K562 (cell line): Measurements from ENCODE around the gene CAMK2A. TPM values are rescaled to one million over a fixed set of nuclear protein-coding genes. Genes with fewer than 3 reads are reported as not detected.

Experiments
- ATAC-seq: fragments of 200-7000 bp; cut with Tn5 transposase; 3 replicates; pipeline ENCODE4 v1.9.1; 2020; ENCODE audit warnings: moderate library complexity
- BruUV-seq: library from RNA; stranded (reverse); fragments of 400-500 nt; replicated peaks from 2 replicates; lab custom pipeline; 2021; lab: Mats Ljungman, UMichigan
- CTCF ChIA-PET: fragments of 300-600 bp; formaldehyde crosslinking; extraction: SDS; loops from one replicate; lab custom pipeline; 2021; ENCODE audit warnings: low intra/inter-chr PET ratio; lab: Yijun Ruan, JAX
- POLR2A ChIA-PET: fragments of 300-600, 350-650 bp; sonication (Branson Sonifier 250); formaldehyde crosslinking; extraction: SDS; loops from one replicate; lab custom pipeline; 2021; ENCODE audit warnings: antibody characterized with exemption, inconsistent platforms; lab: Yijun Ruan, JAX
- DNase-seq, 4 experiments: peaks; one replicate each; pipeline versions ENCODE4 v3.0.0 to v3.0.0-alpha.2; 2011 to 2018; ENCODE audit warnings: low spot score in 3 of 4, mixed read lengths in 3 of 4; ENCODE audit errors: extremely low read depth in 1 of 4
- FAIRE-seq: peaks from 2 replicates; lab custom pipeline; 2011; peaks lifted over from hg19 to GRCh38; lab: Jason Lieb, UNC
- H2AFZ ChIP-seq: 2 replicates; pipeline ENCODE4 v1.6.0; 2011; ENCODE audit warnings: low read depth, low read length, control low read depth, inconsistent platforms
- H3K27ac ChIP-seq: fragments of 200-600 bp; 3 replicates; pipeline ENCODE4 v1.8.0; 2011; ENCODE audit warnings: low read depth, mild to moderate bottlenecking, control low read depth, inconsistent platforms, low read length, moderate library complexity, mixed read lengths; ENCODE audit errors: extremely low read depth
- H3K27me3 ChIP-seq, 2 experiments: fragments of 300-600 bp in 1 of 2; 2 replicates in 1 of 2; 3 replicates in 1 of 2; pipeline versions ENCODE4 v1.6.0 to v1.8.0; 2011; ENCODE audit warnings: inconsistent platforms in 2 of 2, low read length in 2 of 2, mild to moderate bottlenecking in 1 of 2, mixed read lengths in 1 of 2, moderate library complexity in 1 of 2; ENCODE audit not compliant: control insufficient read depth in 2 of 2, insufficient read depth in 2 of 2
- H3K36me3 ChIP-seq: fragments of 300-600 bp; 3 replicates; pipeline ENCODE4 v1.8.0; 2011; ENCODE audit warnings: mild to moderate bottlenecking, low read length, inconsistent platforms; ENCODE audit not compliant: control insufficient read depth, insufficient read depth
- H3K4me1 ChIP-seq, 2 experiments: fragments of 200-600 bp in 1 of 2; replicated peaks in 1 of 2; 2 replicates in 1 of 2; 3 replicates in 1 of 2; pipeline versions ENCODE4 v1.5.1 to v1.8.0; 2011; ENCODE audit warnings: inconsistent platforms in 2 of 2, low read length in 2 of 2, mild to moderate bottlenecking in 1 of 2, mixed read lengths in 1 of 2, moderate library complexity in 1 of 2; ENCODE audit not compliant: control insufficient read depth in 2 of 2, insufficient read depth in 2 of 2
- H3K4me2 ChIP-seq: 2 replicates; pipeline ENCODE4 v1.6.1; 2011; ENCODE audit warnings: low read length, control low read depth, inconsistent platforms, mixed read lengths; ENCODE audit not compliant: insufficient read depth
- H3K4me3 ChIP-seq: fragments of 200-600 bp; sonication (generic), shearing (Covaris generic); 2 replicates; pipeline ENCODE4 v1.5.1; 2016; ENCODE audit warnings: control low read depth, inconsistent platforms
- H3K79me2 ChIP-seq: fragments of 200-600 bp; 3 replicates; pipeline ENCODE4 v1.8.0; 2011; ENCODE audit warnings: low read length, inconsistent platforms; ENCODE audit not compliant: control insufficient read depth, insufficient read depth
- H3K9ac ChIP-seq, 2 experiments: 2 replicates each; pipeline versions ENCODE4 v1.6.0 to v1.6.1; 2011; ENCODE audit warnings: low read depth in 2 of 2, low read length in 2 of 2, control low read depth in 1 of 2, inconsistent platforms in 1 of 2, mild to moderate bottlenecking in 1 of 2, mixed read lengths in 1 of 2; ENCODE audit not compliant: insufficient read depth in 1 of 2
- H3K9me1 ChIP-seq: one replicate; pipeline ENCODE4 v1.6.0; 2011; ENCODE audit warnings: inconsistent platforms, mild to moderate bottlenecking, low read length, moderate library complexity; ENCODE audit not compliant: control insufficient read depth, insufficient read depth
- H3K9me3 ChIP-seq: replicated peaks from 2 replicates; pipeline ENCODE4 v1.5.1; 2011; ENCODE audit warnings: low read depth, low read length, inconsistent platforms; ENCODE audit not compliant: control insufficient read depth, insufficient read depth
- H4K20me1 ChIP-seq: replicated peaks from 2 replicates; pipeline ENCODE4 v1.6.1; 2011; ENCODE audit warnings: low read length, inconsistent platforms, mixed read lengths; ENCODE audit not compliant: control insufficient read depth, insufficient read depth
- CBX1 ChIP-seq: sonication (generic); IDR thresholded peaks from 2 replicates; pipeline ENCODE4 v1.6.1; 2016; ENCODE audit warnings: antibody characterized with exemption, low read depth, mild to moderate bottlenecking
- HDGF ChIP-seq: fragments of 450-650 bp; IDR thresholded peaks from 2 replicates; pipeline ENCODE4 v1.6.1; 2016
- HMBOX1 ChIP-seq: sonication (generic); IDR thresholded peaks from 2 replicates; pipeline ENCODE4 v1.6.1; 2016
- HMGN3 ChIP-seq: IDR thresholded peaks from 2 replicates; pipeline ENCODE4 v1.6.1; 2011; ENCODE audit warnings: borderline replicate concordance, low read depth, mild to moderate bottlenecking, mixed read lengths, low read length; ENCODE audit not compliant: insufficient read length; ENCODE audit errors: extremely low read depth
- HMGXB4 ChIP-seq: sonication (generic); formaldehyde crosslinking; IDR thresholded peaks from 2 replicates; pipeline ENCODE4 v1.8.1; 2023; ENCODE audit warnings: mild to moderate bottlenecking, missing genetic modification reagents
- HOXB6 ChIP-seq: fragments of 250-450 bp; sonication (Bioruptor Pico); IDR thresholded peaks from 2 replicates; pipeline ENCODE4 v1.5.1; 2022; ENCODE audit warnings: mild to moderate bottlenecking, borderline replicate concordance
- JUNB ChIP-seq: fragments of 450-650 bp; formaldehyde crosslinking; conservative IDR thresholded peaks from 2 replicates; pipeline ENCODE4 v1.4.0; 2020; ENCODE audit warnings: mild to moderate bottlenecking
- PRMT5 ChIP-seq: sonication (generic); formaldehyde crosslinking; IDR thresholded peaks from 2 replicates; pipeline ENCODE4 v1.5.0; 2020; ENCODE audit warnings: missing genetic modification reagents
- PTTG1 ChIP-seq: fragments of 450-650 bp; IDR thresholded peaks from 2 replicates; pipeline ENCODE4 v1.6.1; 2016; ENCODE audit warnings: low read depth, mild to moderate bottlenecking, missing genetic modification characterization, missing compliant biosample characterization
- SRF ChIP-seq, 2 experiments: fragments of 250-450, 450-650 bp in 1 of 2; sonication (Bioruptor Pico) in 1 of 2; sonication (generic) in 1 of 2; formaldehyde crosslinking; IDR thresholded peaks; 2 replicates each; pipeline versions ENCODE4 v1.5.0 to v1.5.1; 2020 to 2022; ENCODE audit warnings: mild to moderate bottlenecking in 1 of 2, missing genetic modification reagents in 1 of 2
- TSC22D4 ChIP-seq: fragments of 450-650 bp; IDR thresholded peaks from 2 replicates; pipeline ENCODE4 v1.6.1; 2016; ENCODE audit warnings: missing genetic modification characterization, missing biosample characterization, control low read depth
- ZNF12 ChIP-seq: sonication (generic); formaldehyde crosslinking; IDR thresholded peaks from 2 replicates; pipeline ENCODE4 v1.4.0; 2020; ENCODE audit warnings: mild to moderate bottlenecking, missing genetic modification reagents
- ZNF217 ChIP-seq: sonication (generic); formaldehyde crosslinking; IDR thresholded peaks from 2 replicates; pipeline ENCODE4 v1.8.0; 2022; ENCODE audit warnings: mild to moderate bottlenecking, missing genetic modification reagents
- ZNF436 ChIP-seq: fragments of 250-450, 450-650 bp; sonication (Bioruptor Pico); formaldehyde crosslinking; IDR thresholded peaks from 2 replicates; pipeline ENCODE4 v1.7.0; 2020; ENCODE audit warnings: mild to moderate bottlenecking
- WGBS: fragments of 100-300 bp; shearing (Covaris generic); methylation state at CpG from one replicate; pipeline ENCODE4 v1.1.6; 2016; ENCODE audit warnings: low coverage, mixed read lengths; ENCODE audit not compliant: insufficient coverage; ENCODE audit errors: missing lambda C conversion rate; 5-methylcytosine and 5-hydroxymethylcytosine counted together
- in situ Hi-C: fragments of 300-500 bp; cut with MboI; formaldehyde crosslinking; loops from 4 replicates; pipeline ENCODE4 v1.15.0; 2018; ENCODE audit warnings: inconsistent platforms, mixed read lengths
- intact Hi-C: fragments of 100-400 bp; cut with micrococcal nuclease; formaldehyde crosslinking; loops from 2 replicates; pipeline ENCODE4 v1.14.2; 2022
- polyA plus RNA-seq, 8 experiments: library from polyadenylated mRNA; depleted of rRNA in 4 of 8; stranded (reverse) in 5 of 8; unstranded in 3 of 8; fragments of >200 nt; fragmentation: Nextera tagmentation in 2 of 8; fragmentation: Illumina TruSeq in 1 of 8; extraction: Ambion mirVana in 2 of 8; extraction: Trizol in 1 of 8; gene quantifications; 2 replicates each; pipeline versions ENCODE4 v1.2.1 to v1.2.3, GENCODE V29; 2011 to 2014; ENCODE audit warnings: inconsistent platforms in 1 of 8, missing spikeins in 1 of 8
- total RNA-seq, 7 experiments: library from RNA; depleted of rRNA in 6 of 7; stranded (reverse); fragments of >200 nt in 6 of 7; fragmentation: Illumina TruSeq in 2 of 7; extraction: Trizol in 2 of 7; gene quantifications; 2 replicates each; pipeline versions ENCODE4 v1.2.1 to v1.2.3, GENCODE V29; 2011 to 2021; ENCODE audit warnings: low replicate concordance in 1 of 7

Gene CAMK2A
- total and polyA plus RNA-seq, 9 of the 15 experiments (the other 6 are each of a cell fraction or from before 2014, with no cell fraction given) = 0.01 to 0.18 (median 0.04) TPM; not detected in 6

- Histone ChIP-seq H3K4me3 (no peak overlapping the region), H3K9me3 (no peaks in the 10 kb centered on the region), H3K27me3 (peaks cover 11 to 54% of the 10 kb centered on the region in 2 experiments), H3K9me1 (no peaks in the 10 kb centered on the region), H3K4me2 (no peak overlapping the region), H3K4me1 (peaks cover 0 to 4% of the 10 kb centered on the region in 2 experiments; a peak in 2 of 5 replicates), H3K27ac (no peak overlapping the region), H3K79me2 (no peaks in the 10 kb centered on the region), H3K9ac (no peak overlapping the region; a peak in 1 of 4 replicates), H2AFZ (no peak overlapping the region), H4K20me1 (0 out of 2 replicates have a peak, but pooled peaks cover 3% of the 10 kb centered on the region), H3K36me3 (no peaks in the 10 kb centered on the region)
- no peak for FAIRE-seq
- no peak for DNase-seq
- BruUV-seq = no TSS peak
- POLR2A ChIA-PET = interaction anchor here (0.6 to 1.4 kb wide), 5 partner anchors 9 to 28 kb away, joined by 3 to 5 read pairs (median 3); partner anchors contain the start of gene CDX1
- CTCF ChIA-PET = no interaction called here
- 5% methylated on average over 9 of the region's 9 CpGs for WGBS
- intact Hi-C loops = no loop called here
- in situ Hi-C loops = no loop called here
- ATAC-seq = no peak
- no peak for TF ChIP-seq SRF (CRISPR knock-in tag; IDR thresholded peaks at IDR 0.05)
- TF ChIP-seq JUNB (CRISPR knock-in tag) = no peak
- TF ChIP-seq PTTG1 = no peak
- TF ChIP-seq TSC22D4 (tag) = no peak
- TF ChIP-seq CBX1 = no peak
- TF ChIP-seq HOXB6 = no peak
- TF ChIP-seq ZNF12 (CRISPR knock-in tag) = no peak
- TF ChIP-seq ZNF217 (CRISPR knock-in tag) = no peak
- no peak for TF ChIP-seq ZNF436
- TF ChIP-seq PRMT5 (CRISPR knock-in tag) = no peak
- TF ChIP-seq HMBOX1 = no peak
- no peak for TF ChIP-seq HMGN3
- TF ChIP-seq HDGF = no peak
- no peak for TF ChIP-seq HMGXB4
These were observed 107.6 kb downstream of the CAMK2A start for GRCh38 chr5:150181766-150182545.
